SK-N-SH treated with all-trans-retinoic acid at 6 μM for 48 hours (cell line): ENCODE results near the gene ZBTB24.

Experiments
- ATAC-seq: fragments of 200-7000 bp; cut with Tn5 transposase; 3 replicates; pipeline ENCODE4 v1.9.1; 2020; ENCODE audit warnings: mild to moderate bottlenecking, moderate library complexity
- ARNTL ChIP-seq: fragments of 450-650 bp; formaldehyde crosslinking; IDR thresholded peaks from 2 replicates; pipeline ENCODE4 v1.5.0; 2020; ENCODE audit warnings: low read depth, mild to moderate bottlenecking, moderate library complexity, borderline replicate concordance
- CSDC2 ChIP-seq: fragments of 250-450 bp; sonication (Bioruptor Pico); IDR thresholded peaks from 2 replicates; pipeline ENCODE4 v1.5.0; 2020; ENCODE audit warnings: mild to moderate bottlenecking, moderate library complexity
- CSRNP3 ChIP-seq: fragments of 250-450 bp; sonication (Bioruptor Pico); IDR thresholded peaks from 2 replicates; pipeline ENCODE4 v1.5.1; 2021; ENCODE audit warnings: mild to moderate bottlenecking, moderate library complexity
- ESRRG ChIP-seq: fragments of 250-450 bp; sonication (Bioruptor Pico); IDR thresholded peaks from 2 replicates; pipeline ENCODE4 v1.6.1; 2021; ENCODE audit warnings: mild to moderate bottlenecking
- OSR1 ChIP-seq: fragments of 250-450 bp; sonication (Bioruptor Pico); IDR thresholded peaks from 2 replicates; pipeline ENCODE4 v1.8.0; 2022; ENCODE audit warnings: moderate library complexity, mild to moderate bottlenecking, inconsistent platforms
- PATZ1 ChIP-seq: fragments of 250-450 bp; sonication (Bioruptor Pico); IDR thresholded peaks from 2 replicates; pipeline ENCODE4 v1.8.0; 2020; ENCODE audit warnings: mild to moderate bottlenecking, moderate library complexity, borderline replicate concordance
- POU6F1 ChIP-seq: fragments of 250-450 bp; sonication (Bioruptor Pico); IDR thresholded peaks from 2 replicates; pipeline ENCODE4 v1.8.0; 2021; ENCODE audit warnings: low read depth, mild to moderate bottlenecking, moderate library complexity, borderline replicate concordance
- PPARA ChIP-seq: fragments of 250-450 bp; sonication (Bioruptor Pico); IDR thresholded peaks from 2 replicates; pipeline ENCODE4 v1.5.0; 2020; ENCODE audit warnings: mild to moderate bottlenecking, borderline replicate concordance
- RARB ChIP-seq: fragments of 250-450 bp; sonication (Bioruptor Pico); IDR thresholded peaks from 2 replicates; pipeline ENCODE4 v1.8.0; 2021; ENCODE audit warnings: mild to moderate bottlenecking, moderate library complexity
- SNAI2 ChIP-seq: fragments of 250-450 bp; sonication (Bioruptor Pico); IDR thresholded peaks from 2 replicates; pipeline ENCODE4 v1.5.0; 2020; ENCODE audit warnings: mild to moderate bottlenecking, moderate library complexity
- TCF4 ChIP-seq: fragments of 250-450 bp; sonication (Bioruptor Pico); IDR thresholded peaks from 2 replicates; pipeline ENCODE4 v1.8.0; 2021; ENCODE audit warnings: mild to moderate bottlenecking, moderate library complexity, borderline replicate concordance
- ZC3H10 ChIP-seq: fragments of 250-450 bp; sonication (Bioruptor Pico); IDR thresholded peaks from 2 replicates; pipeline ENCODE4 v1.5.1; 2021; ENCODE audit warnings: mild to moderate bottlenecking, moderate library complexity
- ZFP3 ChIP-seq: fragments of 250-450 bp; sonication (Bioruptor Pico); IDR thresholded peaks from 2 replicates; pipeline ENCODE4 v1.5.0; 2020; ENCODE audit warnings: mild to moderate bottlenecking, moderate library complexity
- ZFP30 ChIP-seq: fragments of 450-650 bp; formaldehyde crosslinking; IDR thresholded peaks from 2 replicates; pipeline ENCODE4 v1.5.0; 2022; ENCODE audit warnings: mild to moderate bottlenecking, moderate library complexity
- ZNF565 ChIP-seq: fragments of 450-650 bp; formaldehyde crosslinking; conservative IDR thresholded peaks from 2 replicates; pipeline ENCODE4 v1.5.0; 2020; ENCODE audit warnings: low read depth, mild to moderate bottlenecking, moderate library complexity
- ZNF70 ChIP-seq: fragments of 450-650 bp; formaldehyde crosslinking; IDR thresholded peaks from 2 replicates; pipeline ENCODE4 v1.5.0; 2020; ENCODE audit warnings: mild to moderate bottlenecking, moderate library complexity
- ZNF8 ChIP-seq: fragments of 450-650 bp; formaldehyde crosslinking; IDR thresholded peaks from 2 replicates; pipeline ENCODE4 v1.5.0; 2020; ENCODE audit warnings: mild to moderate bottlenecking, moderate library complexity
- TF ChIP-seq, protein P1 (sequence below): fragments of 250-450 bp; sonication (Bioruptor Pico); IDR thresholded peaks from 2 replicates; pipeline ENCODE4 v1.5.0; 2020; ENCODE audit warnings: mild to moderate bottlenecking, moderate library complexity
- TF ChIP-seq, protein P2 (sequence below): fragments of 250-450 bp; sonication (Bioruptor Pico); IDR thresholded peaks from 2 replicates; pipeline ENCODE4 v1.5.1; 2020; ENCODE audit warnings: low read depth, mild to moderate bottlenecking, moderate library complexity

Gene ZBTB24

GRCh38 chr6:109506314-109506713 lies 23.3 kb upstream of the ZBTB24 start (continued):
- TF ChIP-seq, protein P1, sequence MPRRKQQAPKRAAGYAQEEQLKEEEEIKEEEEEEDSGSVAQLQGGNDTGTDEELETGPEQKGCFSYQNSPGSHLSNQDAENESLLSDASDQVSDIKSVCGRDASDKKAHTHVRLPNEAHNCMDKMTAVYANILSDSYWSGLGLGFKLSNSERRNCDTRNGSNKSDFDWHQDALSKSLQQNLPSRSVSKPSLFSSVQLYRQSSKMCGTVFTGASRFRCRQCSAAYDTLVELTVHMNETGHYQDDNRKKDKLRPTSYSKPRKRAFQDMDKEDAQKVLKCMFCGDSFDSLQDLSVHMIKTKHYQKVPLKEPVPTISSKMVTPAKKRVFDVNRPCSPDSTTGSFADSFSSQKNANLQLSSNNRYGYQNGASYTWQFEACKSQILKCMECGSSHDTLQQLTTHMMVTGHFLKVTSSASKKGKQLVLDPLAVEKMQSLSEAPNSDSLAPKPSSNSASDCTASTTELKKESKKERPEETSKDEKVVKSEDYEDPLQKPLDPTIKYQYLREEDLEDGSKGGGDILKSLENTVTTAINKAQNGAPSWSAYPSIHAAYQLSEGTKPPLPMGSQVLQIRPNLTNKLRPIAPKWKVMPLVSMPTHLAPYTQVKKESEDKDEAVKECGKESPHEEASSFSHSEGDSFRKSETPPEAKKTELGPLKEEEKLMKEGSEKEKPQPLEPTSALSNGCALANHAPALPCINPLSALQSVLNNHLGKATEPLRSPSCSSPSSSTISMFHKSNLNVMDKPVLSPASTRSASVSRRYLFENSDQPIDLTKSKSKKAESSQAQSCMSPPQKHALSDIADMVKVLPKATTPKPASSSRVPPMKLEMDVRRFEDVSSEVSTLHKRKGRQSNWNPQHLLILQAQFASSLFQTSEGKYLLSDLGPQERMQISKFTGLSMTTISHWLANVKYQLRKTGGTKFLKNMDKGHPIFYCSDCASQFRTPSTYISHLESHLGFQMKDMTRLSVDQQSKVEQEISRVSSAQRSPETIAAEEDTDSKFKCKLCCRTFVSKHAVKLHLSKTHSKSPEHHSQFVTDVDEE (CRISPR knock-in tag), result no peak
- TF ChIP-seq PATZ1 (CRISPR knock-in tag), result no peak

DNA sequence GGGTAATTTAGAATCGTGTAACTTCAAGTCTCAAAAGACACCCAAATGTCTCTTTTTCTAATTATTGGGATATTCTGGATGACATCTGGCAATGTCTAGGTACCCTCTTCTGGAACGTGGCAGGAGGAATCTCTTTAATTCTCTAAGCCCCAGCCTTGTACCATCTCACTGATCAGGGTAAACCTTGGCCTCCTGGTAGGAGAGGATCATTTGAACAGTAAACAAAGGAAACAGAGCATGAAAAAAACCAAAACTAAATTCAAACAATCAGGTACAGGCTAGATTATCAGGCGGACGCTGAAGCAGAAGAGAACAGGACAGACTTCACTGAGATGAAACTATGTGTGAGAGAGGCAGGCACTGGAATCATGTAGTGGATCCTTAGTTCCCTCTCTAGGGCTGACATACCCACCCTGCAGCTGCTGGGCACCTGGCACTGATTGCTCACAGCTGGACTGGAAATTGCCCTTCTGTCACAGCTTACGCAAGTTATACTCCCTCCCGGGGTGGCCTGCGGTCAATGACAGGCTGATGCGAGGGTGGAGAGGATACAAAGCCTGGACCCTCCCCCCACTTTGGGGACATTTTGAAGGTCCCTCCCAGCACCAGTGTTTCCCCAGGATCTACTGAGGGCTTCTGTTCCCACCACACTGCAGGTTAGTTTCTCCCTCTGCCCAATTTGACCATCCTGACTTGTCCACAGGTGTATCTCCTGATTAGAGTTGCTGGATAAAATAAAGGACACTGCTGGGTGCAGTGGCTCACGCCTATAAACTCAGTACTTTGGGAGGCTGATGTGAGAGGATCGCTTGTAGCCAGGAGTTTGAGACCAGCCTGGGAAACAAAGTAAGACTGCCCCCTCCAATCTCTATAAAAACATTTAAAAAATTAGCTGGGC lies 20.6 kb upstream of the ZBTB24 start:
- no peak for TF ChIP-seq TCF4 (CRISPR knock-in tag)
- no peak for TF ChIP-seq ZFP3 (CRISPR knock-in tag)
- no peak for TF ChIP-seq ZFP30
- TF ChIP-seq RARB, result no peak
- TF ChIP-seq ZC3H10 (CRISPR knock-in tag), result no peak
- TF ChIP-seq, protein P1 (CRISPR knock-in tag), result no peak
- TF ChIP-seq CSRNP3 (CRISPR knock-in tag), result no peak
- TF ChIP-seq ZNF8 (CRISPR knock-in tag), result no peak
- TF ChIP-seq, protein P2, sequence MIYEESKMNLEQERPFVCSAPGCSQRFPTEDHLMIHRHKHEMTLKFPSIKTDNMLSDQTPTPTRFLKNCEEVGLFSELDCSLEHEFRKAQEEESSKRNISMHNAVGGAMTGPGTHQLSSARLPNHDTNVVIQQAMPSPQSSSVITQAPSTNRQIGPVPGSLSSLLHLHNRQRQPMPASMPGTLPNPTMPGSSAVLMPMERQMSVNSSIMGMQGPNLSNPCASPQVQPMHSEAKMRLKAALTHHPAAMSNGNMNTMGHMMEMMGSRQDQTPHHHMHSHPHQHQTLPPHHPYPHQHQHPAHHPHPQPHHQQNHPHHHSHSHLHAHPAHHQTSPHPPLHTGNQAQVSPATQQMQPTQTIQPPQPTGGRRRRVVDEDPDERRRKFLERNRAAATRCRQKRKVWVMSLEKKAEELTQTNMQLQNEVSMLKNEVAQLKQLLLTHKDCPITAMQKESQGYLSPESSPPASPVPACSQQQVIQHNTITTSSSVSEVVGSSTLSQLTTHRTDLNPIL (CRISPR knock-in tag), result no peak
- no peak for TF ChIP-seq CSDC2 (CRISPR knock-in tag)
- ATAC-seq, result no peak

GRCh38 chr6:109498936-109499335 lies 15.9 kb upstream of the ZBTB24 start:
- TF ChIP-seq, protein P1 (CRISPR knock-in tag), result no peak
- TF ChIP-seq CSDC2 (CRISPR knock-in tag) (no peak), ZFP3 (CRISPR knock-in tag) (no peak), ESRRG (CRISPR knock-in tag) (no peak), ZFP30 (no peak), PPARA (CRISPR knock-in tag) (no peak), ZNF8 (CRISPR knock-in tag) (no peak), ZNF70 (CRISPR knock-in tag) (no peak), ZNF565 (CRISPR knock-in tag) (no peak), ZC3H10 (CRISPR knock-in tag) (no peak), POU6F1 (CRISPR knock-in tag) (no peak), ARNTL (CRISPR knock-in tag) (no peak), OSR1 (CRISPR knock-in tag) (no peak), TCF4 (CRISPR knock-in tag) (no peak), SNAI2 (no peak)
- TF ChIP-seq, protein P2 (CRISPR knock-in tag), result no peak
- TF ChIP-seq, all 23 proteins: peak for 0

More at GRCh38 chr6:109498936-109499335, 15.9 kb upstream of the ZBTB24 start:
- ATAC-seq, result no peak
